Measurements from ENCODE around the gene MRPS26.

DNA sequence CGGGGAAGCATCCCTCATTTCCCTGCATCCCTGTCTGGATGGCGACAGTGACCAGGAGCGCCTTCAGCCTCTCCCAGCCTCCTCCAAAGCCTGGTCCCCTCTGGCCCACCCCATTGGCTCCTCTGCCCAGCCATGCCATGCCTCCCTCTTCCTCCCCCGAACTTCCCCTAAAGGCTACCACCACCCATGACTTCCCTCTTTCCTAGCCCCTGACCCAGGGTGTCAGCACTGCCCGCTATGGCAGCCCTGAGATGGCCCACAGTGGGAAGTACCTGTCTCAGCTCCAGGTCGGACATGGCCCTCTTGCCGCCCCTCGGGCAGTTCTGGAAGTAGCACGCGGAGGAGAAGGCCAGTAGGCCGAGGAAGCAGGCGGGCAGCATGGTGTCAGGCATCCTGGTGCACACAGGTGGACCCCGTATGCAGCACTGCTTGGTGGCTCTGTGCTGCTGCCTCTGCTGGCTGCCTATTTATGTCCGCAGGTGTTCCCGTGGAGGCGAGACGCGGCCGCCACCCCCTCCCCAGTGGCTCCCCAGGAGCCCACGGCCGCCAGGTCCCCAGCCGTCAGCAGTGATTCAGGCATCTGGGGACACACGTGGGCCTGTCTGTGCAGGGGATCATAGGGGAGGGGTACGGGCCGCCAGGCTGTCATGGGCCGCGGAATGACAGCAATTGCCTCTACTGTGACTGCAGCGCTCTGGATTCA is 38.6 kb downstream of the MRPS26 start, which contains the start of gene AVP:
- TF ChIP-seq, protein P1, sequence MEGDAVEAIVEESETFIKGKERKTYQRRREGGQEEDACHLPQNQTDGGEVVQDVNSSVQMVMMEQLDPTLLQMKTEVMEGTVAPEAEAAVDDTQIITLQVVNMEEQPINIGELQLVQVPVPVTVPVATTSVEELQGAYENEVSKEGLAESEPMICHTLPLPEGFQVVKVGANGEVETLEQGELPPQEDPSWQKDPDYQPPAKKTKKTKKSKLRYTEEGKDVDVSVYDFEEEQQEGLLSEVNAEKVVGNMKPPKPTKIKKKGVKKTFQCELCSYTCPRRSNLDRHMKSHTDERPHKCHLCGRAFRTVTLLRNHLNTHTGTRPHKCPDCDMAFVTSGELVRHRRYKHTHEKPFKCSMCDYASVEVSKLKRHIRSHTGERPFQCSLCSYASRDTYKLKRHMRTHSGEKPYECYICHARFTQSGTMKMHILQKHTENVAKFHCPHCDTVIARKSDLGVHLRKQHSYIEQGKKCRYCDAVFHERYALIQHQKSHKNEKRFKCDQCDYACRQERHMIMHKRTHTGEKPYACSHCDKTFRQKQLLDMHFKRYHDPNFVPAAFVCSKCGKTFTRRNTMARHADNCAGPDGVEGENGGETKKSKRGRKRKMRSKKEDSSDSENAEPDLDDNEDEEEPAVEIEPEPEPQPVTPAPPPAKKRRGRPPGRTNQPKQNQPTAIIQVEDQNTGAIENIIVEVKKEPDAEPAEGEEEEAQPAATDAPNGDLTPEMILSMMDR (IDR thresholded peaks at IDR 0.05): no peak
- no peak for TF ChIP-seq POLR2A (IDR thresholded peaks at IDR 0.05)
- TF ChIP-seq POLR2AphosphoS5 (IDR thresholded peaks at IDR 0.05): no peak
- TF ChIP-seq EP300 (IDR thresholded peaks at IDR 0.05): no peak
